T-cell (primary cell): ENCODE data around the gene CRACR2B. TPM values are rescaled to one million over a fixed set of nuclear protein-coding genes. Genes with fewer than 3 reads are reported as not detected.

Experiments
- ATAC-seq, 4 experiments: fragments of 200-7000 bp in 3 of 4; fragments of 150-1000 bp in 1 of 4; cut with Tn5 transposase; replicated peaks in 1 of 4; 1 replicate in 3 of 4; 2 replicates in 1 of 4; pipeline ENCODE4 v1.10.0; 2021; ENCODE audit warnings: moderate library complexity in 3 of 4, mild to moderate bottlenecking in 2 of 4, moderate number of reproducible peaks in 1 of 4
- CTCF ChIA-PET, 2 donors: fragments of 300-600 bp; sonication (Branson Sonifier 250); formaldehyde crosslinking; loops; one replicate each; lab custom pipeline; 2022; ENCODE audit warnings: antibody characterized with exemption in 2 of 2; lab: Charles Lee
- POLR2A ChIA-PET, 2 donors: fragments of 300-600 bp; sonication (Branson Sonifier 250); formaldehyde crosslinking; loops; one replicate each; lab custom pipeline; 2022; ENCODE audit warnings: antibody characterized with exemption in 2 of 2; lab: Charles Lee
- DNase-seq, 35 experiments: peaks; one replicate each; pipeline versions ENCODE4 v3.0.0 to v3.0.0-alpha.2; 2013 to 2023
- H3K27ac ChIP-seq: one replicate; pipeline ENCODE4 v1.5.1; 2013; ENCODE audit warnings: low read length
- H3K27me3 ChIP-seq, 2 experiments: replicated peaks in 1 of 2; 1 replicate in 1 of 2; 2 replicates in 1 of 2; pipeline versions ENCODE4 v1.6.1 to v1.7.0; 2013; ENCODE audit warnings: low read length in 1 of 2, mixed read lengths in 1 of 2; ENCODE audit not compliant: control insufficient read depth in 2 of 2, insufficient read depth in 2 of 2; ENCODE audit errors: extremely low read depth in 1 of 2
- H3K36me3 ChIP-seq, 2 donors: 1 replicate in 1 of 2; 2 replicates in 1 of 2; pipeline versions ENCODE4 v1.6.1 to v1.7.0; 2013; ENCODE audit warnings: low read length in 1 of 2; ENCODE audit not compliant: control insufficient read depth in 2 of 2, insufficient read depth in 1 of 2; ENCODE audit errors: extremely low read depth in 1 of 2
- H3K4me1 ChIP-seq, 2 experiments: 1 replicate in 1 of 2; 2 replicates in 1 of 2; pipeline versions ENCODE4 v1.6.1 to v1.7.0; 2013; ENCODE audit warnings: low read length in 2 of 2, mixed read lengths in 1 of 2; ENCODE audit not compliant: insufficient read depth in 2 of 2, control insufficient read depth in 1 of 2; ENCODE audit errors: extremely low read depth in 1 of 2
- H3K4me3 ChIP-seq, 2 donors: 1 replicate in 1 of 2; 2 replicates in 1 of 2; pipeline versions ENCODE4 v1.5.1 to v1.7.0; 2013; ENCODE audit warnings: mild to moderate bottlenecking in 2 of 2, low read length in 1 of 2, moderate library complexity in 1 of 2; ENCODE audit not compliant: control insufficient read depth in 1 of 2; ENCODE audit errors: extremely low read depth in 1 of 2
- H3K9me3 ChIP-seq: 2 replicates; pipeline ENCODE4 v1.7.0; 2013
- H3K27ac Mint-ChIP-seq, 2 donors: one replicate each; pipeline ENCODE4 v1.8.0; 2020 to 2021; ENCODE audit warnings: mild to moderate bottlenecking in 2 of 2, mixed read lengths in 2 of 2
- H3K27me3 Mint-ChIP-seq, 2 donors: one replicate each; pipeline ENCODE4 v1.8.0; 2021 to 2022; ENCODE audit warnings: mixed read lengths in 2 of 2
- H3K36me3 Mint-ChIP-seq: one replicate; pipeline ENCODE4 v1.8.0; 2021; ENCODE audit warnings: mixed read lengths
- H3K4me1 Mint-ChIP-seq, 3 donors: one replicate each; pipeline ENCODE4 v1.8.0; 2020 to 2022; ENCODE audit warnings: mixed read lengths in 3 of 3, mild to moderate bottlenecking in 1 of 3
- H3K4me3 Mint-ChIP-seq, 3 donors: one replicate each; pipeline ENCODE4 v1.8.0; 2020 to 2022; ENCODE audit warnings: mild to moderate bottlenecking in 3 of 3, mixed read lengths in 3 of 3, moderate library complexity in 3 of 3
- H3K9me3 Mint-ChIP-seq, 3 donors: one replicate each; pipeline ENCODE4 v1.8.0; 2020 to 2022; ENCODE audit warnings: mixed read lengths in 3 of 3
- WGBS: methylation state at CpG from one replicate; pipeline ENCODE4 v1.1.5; 2013; ENCODE audit warnings: missing lambda C conversion rate; ENCODE audit not compliant: insufficient coverage; 5-methylcytosine and 5-hydroxymethylcytosine counted together
- total RNA-seq, 35 experiments: library from RNA in 6 of 35; stranded (reverse) in 6 of 35; fragments of 120-200 nt in 1 of 35; gene quantifications; one replicate each; pipeline versions ENCODE4 v1.2.1 to v1.2.4 and lab custom pipeline; 2013 to 2026

Gene CRACR2B
- 1 to 10 TPM; 1.4 to 2.9 (median 1.5) TPM for total RNA-seq
- 0.44 TPM for total RNA-seq (2013)
- total RNA-seq (lab: John Stamatoyannopoulos, UW), result 0 to 0.79 (median 0.31) reads per million in 29 experiments

- ChIA-PET CTCF (no interaction called here), POLR2A (no interaction called here)
- H3K27ac ChIP-seq, result no peak within 1 kb of the TSS
- peaks cover 10% of the 10 kb centered on the region for H3K36me3 Mint-ChIP-seq
- H3K36me3 ChIP-seq, result peaks cover 7 to 16% of the 10 kb centered on the region in 2 donors
- no peak for DNase-seq
- peaks cover 9 to 37% of the 10 kb centered on the region in 2 donors for H3K27me3 Mint-ChIP-seq
- no peaks in the 10 kb centered on the region for H3K9me3 ChIP-seq
- no peak for ATAC-seq
- H3K4me1 Mint-ChIP-seq, result peaks cover 23 to 41% (median 30%) of the 10 kb centered on the region in 3 donors
- peak within 1 kb of the TSS; percentile 38 to 62 for H3K4me3 ChIP-seq
- 48% methylated on average over 3 of the region's 5 CpGs for WGBS
- peaks cover 0 to 73% of the 10 kb centered on the region in 2 experiments for H3K27me3 ChIP-seq
- H3K27ac Mint-ChIP-seq, result peak within 1 kb of the TSS in 1 of 2 donors; percentile 55
- no peaks in the 10 kb centered on the region for H3K9me3 Mint-ChIP-seq
- H3K4me3 Mint-ChIP-seq, result peak within 1 kb of the TSS; percentile 65 to 78 (median 72)
- peaks cover 20 to 72% of the 10 kb centered on the region in 2 experiments for H3K4me1 ChIP-seq
These were observed at the start of gene CRACR2B for GRCh38 chr11:827897-828192. CRACR2B (plus strand) TSS chr11:827919; CDS start chr11:828608, 689 bp downstream.

GRCh38 chr11:778976-779954, 48.5 kb upstream of the CRACR2B start:
- 98% methylated on average over 13 of the region's 23 CpGs for WGBS
- peaks cover 2 to 44% of the 10 kb centered on the region in 2 experiments for H3K4me1 ChIP-seq
- ChIA-PET CTCF (interaction anchor here in 1 of 2 donors (0.6 kb wide), 1 partner anchor 18 kb away, joined by 3 read pairs; the partner anchor contains the start of gene SLC25A22), POLR2A (no interaction called here)
- H3K27ac ChIP-seq, result no peak overlapping the region
- peaks cover 0 to 3% of the 10 kb centered on the region in 2 experiments for H3K27me3 ChIP-seq
- peaks cover 15 to 32% (median 27%) of the 10 kb centered on the region in 3 donors for H3K4me1 Mint-ChIP-seq
- peaks cover 0 to 7% of the 10 kb centered on the region in 2 donors for H3K36me3 ChIP-seq
- no peak overlapping the region for H3K27ac Mint-ChIP-seq
- H3K4me3 ChIP-seq, result no peak overlapping the region
- H3K27me3 Mint-ChIP-seq, result no peaks in the 10 kb centered on the region
- H3K4me3 Mint-ChIP-seq, result peak overlapping the region; percentile 42 to 50 (median 50)
- no peak for DNase-seq
- no peaks in the 10 kb centered on the region for H3K9me3 ChIP-seq
- H3K9me3 Mint-ChIP-seq, result no peaks in the 10 kb centered on the region
- no peak for ATAC-seq
- no peaks in the 10 kb centered on the region for H3K36me3 Mint-ChIP-seq

GRCh38 chr11:779955-780532, 47.7 kb upstream of the CRACR2B start:
- no peaks in the 10 kb centered on the region for H3K9me3 Mint-ChIP-seq
- ATAC-seq (no peak), DNase-seq (no peak)
- ChIA-PET CTCF (no interaction called here), POLR2A (no interaction called here)
- 95% methylated on average over 16 of the region's 16 CpGs for WGBS
- peak overlapping the region in 1 of 3 donors; percentile 34 for H3K4me3 Mint-ChIP-seq
- Histone ChIP-seq H3K4me1 (peaks cover 2 to 43% of the 10 kb centered on the region in 2 experiments), H3K27ac (no peak overlapping the region), H3K27me3 (peaks cover 0 to 3% of the 10 kb centered on the region in 2 experiments), H3K9me3 (no peaks in the 10 kb centered on the region), H3K4me3 (no peak overlapping the region), H3K36me3 (peaks cover 0 to 7% of the 10 kb centered on the region in 2 donors)
- peaks cover 11 to 27% (median 25%) of the 10 kb centered on the region in 3 donors for H3K4me1 Mint-ChIP-seq
- no peak overlapping the region for H3K27ac Mint-ChIP-seq
- no peaks in the 10 kb centered on the region for H3K36me3 Mint-ChIP-seq
- no peaks in the 10 kb centered on the region for H3K27me3 Mint-ChIP-seq

DNA sequence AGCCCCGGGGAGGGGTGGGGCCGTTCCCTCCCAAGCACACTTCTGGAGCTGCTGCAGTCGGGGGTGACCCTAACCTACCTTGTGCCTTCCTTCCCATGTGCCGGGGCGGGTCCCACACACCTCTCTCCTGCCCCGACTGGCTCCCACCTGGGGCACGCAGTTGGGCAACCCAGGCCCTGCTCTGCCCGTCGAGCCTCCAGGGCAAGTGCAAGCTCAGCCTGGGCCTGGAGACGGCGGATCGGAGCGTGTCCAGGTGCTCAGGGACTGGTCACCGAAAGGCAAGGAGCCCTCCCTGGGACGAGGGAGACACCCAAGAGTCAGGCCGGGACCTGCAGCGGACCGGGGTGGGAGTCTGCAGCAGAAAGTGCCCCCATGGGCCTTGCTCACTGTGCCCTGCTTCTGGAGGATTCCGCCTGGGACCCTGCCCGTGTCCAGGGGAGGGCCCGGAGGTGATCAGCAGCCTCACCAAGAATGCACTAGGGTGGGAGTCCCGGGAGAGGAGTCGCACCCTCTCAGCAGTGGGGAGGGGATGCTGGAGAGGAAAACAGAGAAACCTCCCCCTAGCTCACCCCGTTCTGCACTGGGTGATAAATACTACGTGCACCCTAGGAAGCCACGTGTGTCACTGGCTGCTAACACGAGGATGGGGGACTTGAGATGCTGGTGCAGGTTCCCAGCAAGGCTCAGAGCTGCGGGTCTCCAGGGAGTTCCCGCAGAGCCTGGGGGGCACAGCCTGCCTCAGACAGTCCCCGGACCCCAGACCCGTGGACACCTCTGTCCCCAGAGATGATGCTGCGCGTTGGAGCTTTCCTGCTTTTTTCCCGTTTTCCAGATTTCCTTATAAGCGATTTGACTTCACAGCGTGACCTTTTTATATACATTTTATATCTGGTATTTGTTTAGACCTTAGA, 45.2 kb upstream of the CRACR2B start:
- peaks cover 0 to 7% of the 10 kb centered on the region in 2 donors for H3K36me3 ChIP-seq
- no peak overlapping the region for H3K4me3 ChIP-seq
- no peaks in the 10 kb centered on the region for H3K9me3 Mint-ChIP-seq
- peaks cover 2 to 24% of the 10 kb centered on the region in 2 experiments for H3K4me1 ChIP-seq
- peaks cover 0 to 15% (median 14%) of the 10 kb centered on the region in 3 donors for H3K4me1 Mint-ChIP-seq
- no peaks in the 10 kb centered on the region for H3K9me3 ChIP-seq
- H3K27me3 ChIP-seq, result peaks cover 0 to 3% of the 10 kb centered on the region in 2 experiments
- H3K36me3 Mint-ChIP-seq, result no peaks in the 10 kb centered on the region
- DNase-seq (no peak), ATAC-seq (no peak)
- H3K27me3 Mint-ChIP-seq, result no peaks in the 10 kb centered on the region
- no peak overlapping the region for H3K27ac ChIP-seq
- no peak overlapping the region for H3K27ac Mint-ChIP-seq
- 91% methylated on average over 22 of the region's 36 CpGs for WGBS
- no peak overlapping the region for H3K4me3 Mint-ChIP-seq
- ChIA-PET POLR2A (no interaction called here), CTCF (no interaction called here)

- H3K27me3 Mint-ChIP-seq, result no peaks in the 10 kb centered on the region
- H3K4me3 Mint-ChIP-seq, result no peak overlapping the region
- Histone ChIP-seq H3K27ac (no peak overlapping the region), H3K4me3 (no peak overlapping the region), H3K9me3 (no peaks in the 10 kb centered on the region), H3K27me3 (peaks cover 0 to 7% of the 10 kb centered on the region in 2 experiments), H3K36me3 (peaks cover 0 to 7% of the 10 kb centered on the region in 2 donors), H3K4me1 (peaks cover 2 to 26% of the 10 kb centered on the region in 2 experiments)
- peaks cover 0 to 16% (median 14%) of the 10 kb centered on the region in 3 donors for H3K4me1 Mint-ChIP-seq
- H3K36me3 Mint-ChIP-seq, result no peaks in the 10 kb centered on the region
- no peaks in the 10 kb centered on the region for H3K9me3 Mint-ChIP-seq
- WGBS, result 71% methylated on average over 16 of the region's 24 CpGs
- DNase-seq (peak in 3 of 35 experiments; percentile 23 to 36 (median 29)), ATAC-seq (peak in 1 of 4 experiments; percentile 45)
- no peak overlapping the region for H3K27ac Mint-ChIP-seq
- CTCF ChIA-PET, result no interaction called here
- POLR2A ChIA-PET, result no interaction called here
These were observed 44.1 kb upstream of the CRACR2B start for GRCh38 chr11:783581-784015.
